SU-DHL-6 (cell line): Measurements from ENCODE around the gene GBF1.

Source experiments
- CTCF ChIP-seq: fragments of 200-600 bp; sonication (generic); IDR thresholded peaks from one replicate; pipeline ENCODE4 v1.5.1; 2017; ENCODE audit warnings: antibody characterized with exemption, mild to moderate bottlenecking, low read length, moderate library complexity; ENCODE audit not compliant: insufficient read depth, poor library complexity, severe bottlenecking
- EZH2phosphoT487 ChIP-seq: fragments of 200-600 bp; sonication (generic), shearing (Covaris generic); conservative IDR thresholded peaks from 2 replicates; pipeline ENCODE4 v1.6.1; 2018; ENCODE audit warnings: mild to moderate bottlenecking, antibody characterized with exemption, low read length, moderate library complexity, mixed read lengths

- TF ChIP-seq CTCF (no peak), EZH2phosphoT487 (no peak)
These were observed 9.8 kb upstream of the GBF1 start for GRCh38 chr10:102235598-102235920.
